GM23338 (cell line): ENCODE data around the gene SEC14L6. TPM values are rescaled to one million over a fixed set of nuclear protein-coding genes. Genes with fewer than 3 reads are reported as not detected.

ENCODE experiments used
- ATAC-seq: fragments of 200-7000 bp; cut with Tn5 transposase; 3 replicates; pipeline ENCODE4 v1.9.1; 2020
- DNase-seq: peaks from one replicate; pipeline ENCODE4 v3.0.0-alpha.2; 2015; ENCODE audit warnings: low spot score
- H2AFZ ChIP-seq: fragments of 200-600 bp; sonication (generic); 2 replicates; pipeline ENCODE4 v1.8.0; 2016; ENCODE audit warnings: antibody characterized with exemption, mild to moderate bottlenecking, moderate library complexity
- H3F3A ChIP-seq: fragments of 200-600 bp; sonication (generic); replicated peaks from 2 replicates; pipeline ENCODE4 v1.8.0; 2017; ENCODE audit warnings: antibody characterized with exemption, mixed run types, low read depth
- H3K27ac ChIP-seq: fragments of 200-600 bp; sonication (generic); 2 replicates; pipeline ENCODE4 v1.6.1; 2016; ENCODE audit warnings: low read depth
- H3K27me3 ChIP-seq: fragments of 200-600 bp; sonication (generic); 2 replicates; pipeline ENCODE4 v1.8.0; 2016; ENCODE audit warnings: mild to moderate bottlenecking, mixed run types, moderate library complexity; ENCODE audit not compliant: insufficient read depth
- H3K36me3 ChIP-seq: fragments of 200-600 bp; sonication (generic); 2 replicates; pipeline ENCODE4 v1.8.0; 2016; ENCODE audit warnings: mild to moderate bottlenecking; ENCODE audit not compliant: insufficient read depth
- H3K4me1 ChIP-seq: fragments of 200-600 bp; sonication (generic); 2 replicates; pipeline ENCODE4 v1.8.0; 2016; ENCODE audit warnings: mild to moderate bottlenecking, moderate library complexity; ENCODE audit not compliant: insufficient read depth
- H3K4me2 ChIP-seq: fragments of 200-600 bp; sonication (generic); 2 replicates; pipeline ENCODE4 v1.7.1; 2017; ENCODE audit warnings: mixed run types
- H3K4me3 ChIP-seq: fragments of 200-600 bp; sonication (generic); 2 replicates; pipeline ENCODE4 v1.6.1; 2016; ENCODE audit warnings: mixed run types
- H3K79me2 ChIP-seq: fragments of 200-600 bp; sonication (generic); replicated peaks from 2 replicates; pipeline ENCODE4 v1.8.0; 2017; ENCODE audit warnings: mild to moderate bottlenecking; ENCODE audit not compliant: insufficient read depth
- H3K9me2 ChIP-seq: fragments of 200-600 bp; sonication (generic); 2 replicates; pipeline ENCODE4 v1.8.0; 2017; ENCODE audit not compliant: insufficient read depth
- H4K20me1 ChIP-seq: fragments of 200-600 bp; sonication (generic); replicated peaks from 2 replicates; pipeline ENCODE4 v1.8.0; 2017; ENCODE audit warnings: mild to moderate bottlenecking; ENCODE audit not compliant: insufficient read depth
- H3K27ac Mint-ChIP-seq: 2 replicates; pipeline ENCODE4 v1.8.0; 2020; ENCODE audit warnings: inconsistent platforms, mild to moderate bottlenecking, moderate library complexity, mixed read lengths
- H3K27me3 Mint-ChIP-seq: 3 replicates; pipeline ENCODE4 v1.8.0; 2022; ENCODE audit warnings: low read depth, mild to moderate bottlenecking, moderate library complexity, mixed read lengths, inconsistent platforms; ENCODE audit not compliant: insufficient read depth, poor library complexity
- H3K36me3 Mint-ChIP-seq: 3 replicates; pipeline ENCODE4 v1.8.0; 2021; ENCODE audit warnings: low read depth, mild to moderate bottlenecking, inconsistent platforms, moderate library complexity, mixed read lengths
- H3K4me1 Mint-ChIP-seq: 3 replicates; pipeline ENCODE4 v1.8.0; 2020; ENCODE audit warnings: mild to moderate bottlenecking, inconsistent platforms, mixed read lengths
- H3K4me3 Mint-ChIP-seq: 3 replicates; pipeline ENCODE4 v1.8.0; 2021; ENCODE audit warnings: moderate library complexity, mild to moderate bottlenecking, inconsistent platforms, mixed read lengths
- H3K9me3 Mint-ChIP-seq: 3 replicates; pipeline ENCODE4 v1.8.0; 2020; ENCODE audit warnings: moderate library complexity, mild to moderate bottlenecking, inconsistent platforms, mixed read lengths
- CREB1 ChIP-seq: fragments of 250-450 bp; sonication (Bioruptor Pico); IDR thresholded peaks from 2 replicates; pipeline ENCODE4 v1.5.0; 2020; ENCODE audit warnings: low read depth, mild to moderate bottlenecking, moderate library complexity
- EZH2phosphoT487 ChIP-seq: fragments of 200-600 bp; sonication (generic); IDR thresholded peaks from one replicate; pipeline ENCODE4 v1.8.1; 2018; ENCODE audit warnings: antibody characterized with exemption; ENCODE audit not compliant: unreplicated experiment
- JUNB ChIP-seq: IDR thresholded peaks from one replicate; pipeline ENCODE4 v1.6.1; 2016; ENCODE audit warnings: antibody characterized with exemption; ENCODE audit not compliant: unreplicated experiment
- NANOG ChIP-seq: IDR thresholded peaks from 2 replicates; pipeline ENCODE4 v1.6.1; 2016; ENCODE audit warnings: antibody characterized with exemption, borderline replicate concordance
- POLR2AphosphoS5 ChIP-seq: IDR thresholded peaks from 2 replicates; pipeline ENCODE4 v1.6.1; 2016; ENCODE audit warnings: antibody characterized with exemption, low read depth
- REST ChIP-seq: IDR thresholded peaks from one replicate; pipeline ENCODE4 v1.6.1; 2018; ENCODE audit warnings: antibody characterized with exemption; ENCODE audit not compliant: unreplicated experiment
- STAT1 ChIP-seq: IDR thresholded peaks from one replicate; pipeline ENCODE4 v1.6.1; 2016; ENCODE audit warnings: antibody characterized with exemption; ENCODE audit not compliant: unreplicated experiment
- ZNF114 ChIP-seq: fragments of 250-450 bp; sonication (Bioruptor Pico); IDR thresholded peaks from 2 replicates; pipeline ENCODE4 v1.5.0; 2020; ENCODE audit warnings: mild to moderate bottlenecking, moderate library complexity
- ZNF331 ChIP-seq: fragments of 250-450 bp; sonication (Bioruptor Pico); IDR thresholded peaks from 2 replicates; pipeline ENCODE4 v1.5.0; 2020; ENCODE audit warnings: low read depth, mild to moderate bottlenecking, moderate library complexity
- ZNF462 ChIP-seq: fragments of 250-450 bp; sonication (Bioruptor Pico); IDR thresholded peaks from 2 replicates; pipeline ENCODE4 v1.5.0; 2020; ENCODE audit warnings: mild to moderate bottlenecking, moderate library complexity
- polyA plus RNA-seq: library from polyadenylated mRNA; unstranded; fragments of >200 nt; fragmentation: Nextera tagmentation; extraction: Ambion mirVana; gene quantifications from 2 replicates; pipeline ENCODE4 v1.2.1, GENCODE V29; 2016
- total RNA-seq: library from RNA; depleted of rRNA; stranded (reverse); fragments of >200 nt; shearing (Covaris generic); gene quantifications from 2 replicates; pipeline ENCODE4 v1.2.3, GENCODE V29; 2014

SEC14L6 gene
- total and polyA plus RNA-seq, 2 experiments from 2014 or later: 0.84 to 2.1 TPM

GRCh38 chr22:30569674-30570202, 23.2 kb upstream of the SEC14L6 start:
- ATAC-seq: no peak

More at GRCh38 chr22:30569674-30570202, 23.2 kb upstream of the SEC14L6 start:
- H2AFZ ChIP-seq: no peak overlapping the region
- Mint-ChIP-seq H3K4me3 (no peak overlapping the region), H3K27me3 (peaks cover 11% of the 10 kb centered on the region), H3K27ac (no peak overlapping the region), H3K36me3 (no peaks in the 10 kb centered on the region), H3K4me1 (peaks cover 31% of the 10 kb centered on the region), H3K9me3 (no peaks in the 10 kb centered on the region)
- no peak overlapping the region for H3K27ac ChIP-seq
- no peaks in the 10 kb centered on the region for H3F3A ChIP-seq
- no peak for DNase-seq
- no peak overlapping the region for H3K4me3 ChIP-seq
- no peaks in the 10 kb centered on the region; the same call in 1 of the 2 replicates for H4K20me1 ChIP-seq
- H3K36me3 ChIP-seq: no peaks in the 10 kb centered on the region
- H3K79me2 ChIP-seq: no peaks in the 10 kb centered on the region
- no peak for TF ChIP-seq ZNF114 (CRISPR knock-in tag)
- no peak for TF ChIP-seq NANOG
- TF ChIP-seq POLR2AphosphoS5: no peak
- no peak for TF ChIP-seq CREB1
- TF ChIP-seq REST: no peak
- TF ChIP-seq JUNB: no peak
- no peak for TF ChIP-seq STAT1
- TF ChIP-seq ZNF331 (CRISPR knock-in tag): no peak
- no peak for TF ChIP-seq EZH2phosphoT487
- no peak for TF ChIP-seq ZNF462 (CRISPR knock-in tag)
- H3K4me2 ChIP-seq: no peak overlapping the region
- no peaks in the 10 kb centered on the region for H3K27me3 ChIP-seq
- H3K4me1 ChIP-seq: peaks cover 14% of the 10 kb centered on the region; the same call in 1 of the 2 replicates
- H3K9me2 ChIP-seq: no peaks in the 10 kb centered on the region
